Stimulated activated CD8-positive, alpha-beta memory T cell treated with anti-CD3 and anti-CD28 coated beads, Interleukin-7, amount 100 ng/mL, for 48 hours (primary cell): ENCODE measurements around the gene TCL1B.
"Not testable (repeated sequence)": the region's sequence is repeated elsewhere in the genome, so short reads cannot be mapped to it uniquely, and the experiment has no call there.

Experiments used
- DNase-seq, 2 donors: peaks; one replicate each; pipeline ENCODE4 v3.0.0-alpha.2; 2020; ENCODE audit warnings: low read depth in 1 of 2; ENCODE audit errors: extremely low read depth in 1 of 2

The TCL1B gene

DNA sequence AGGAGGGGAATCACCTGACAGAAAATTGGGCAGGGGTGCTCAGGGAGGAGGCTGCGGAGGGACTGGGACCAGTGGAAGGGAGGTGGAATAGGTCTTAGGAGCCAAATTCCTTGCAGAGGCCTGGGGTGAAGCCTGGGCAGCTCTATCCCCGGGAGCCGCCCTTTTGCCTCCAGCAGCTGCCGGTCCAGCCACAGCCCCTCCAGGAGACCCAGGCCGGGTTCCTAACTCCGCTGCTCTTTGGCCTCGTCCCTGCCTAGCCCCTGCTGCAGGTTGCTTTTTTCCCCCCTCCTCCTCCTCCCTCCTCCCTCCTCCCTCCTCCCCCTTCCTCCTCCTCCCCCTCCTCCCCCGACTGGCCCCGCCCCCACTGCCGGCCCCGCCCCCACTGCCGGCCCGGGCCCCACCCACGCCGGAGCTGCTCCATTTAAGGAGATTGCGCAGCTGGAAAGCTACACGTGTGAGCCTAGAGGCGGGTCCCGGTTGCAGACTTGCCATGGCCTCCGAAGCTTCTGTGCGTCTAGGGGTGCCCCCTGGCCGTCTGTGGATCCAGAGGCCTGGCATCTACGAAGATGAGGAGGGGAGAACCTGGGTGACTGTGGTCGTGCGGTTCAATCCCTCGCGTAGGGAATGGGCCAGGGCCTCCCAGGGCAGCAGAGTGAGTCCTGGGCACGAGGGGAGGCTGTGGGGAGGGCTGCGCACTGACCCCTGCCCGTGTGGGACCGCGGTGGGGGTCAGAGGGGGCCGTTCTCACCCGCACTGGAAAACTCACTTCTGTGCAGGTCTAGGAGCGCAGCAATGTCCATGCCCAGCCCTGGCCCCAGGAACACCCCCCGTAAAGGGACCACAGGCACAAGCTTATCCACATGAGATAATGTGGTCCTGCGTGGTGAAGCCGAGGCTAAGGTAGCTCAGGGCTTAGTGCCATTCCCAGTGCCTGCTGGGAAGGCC, at the start of gene TCL1B:
Gene TCL1B (plus strand): TSS at position 449 of the 945 bp plus-strand sequence. CDS start 42 bp downstream, at position 491.
- DNase-seq = no peak

DNA sequence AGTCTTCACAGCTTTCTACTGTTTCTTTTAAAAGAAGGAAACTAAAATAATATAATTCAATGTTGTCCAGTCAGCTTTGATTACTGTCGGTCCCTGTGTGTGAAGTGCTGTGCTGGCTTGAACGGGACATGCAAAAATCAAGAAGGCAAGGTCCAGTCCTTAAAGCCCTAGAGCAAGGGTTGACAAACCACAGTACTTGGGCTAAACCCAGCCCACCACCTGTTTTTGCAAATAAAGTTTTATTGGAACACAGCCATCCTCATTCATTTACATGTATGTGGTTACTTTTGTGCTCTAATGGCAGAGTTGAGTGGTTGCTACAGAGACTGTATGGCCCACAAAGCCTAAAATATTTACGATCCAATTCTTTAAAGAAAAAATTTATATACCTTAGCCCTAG, 41.2 kb upstream of the TCL1B start:
- DNase-seq = no peak

- DNase-seq = no peak
Observed at GRCh38 chr14:95645389-95645996, 40.7 kb upstream of the TCL1B start.

- DNase-seq = no peak
Observed at GRCh38 chr14:95647926-95648325, 38.3 kb upstream of the TCL1B start.

GRCh38 chr14:95649230-95649629, 37.0 kb upstream of the TCL1B start:
- no peak for DNase-seq

GRCh38 chr14:95651028-95651427, 35.2 kb upstream of the TCL1B start:
- DNase-seq = no peak

DNA sequence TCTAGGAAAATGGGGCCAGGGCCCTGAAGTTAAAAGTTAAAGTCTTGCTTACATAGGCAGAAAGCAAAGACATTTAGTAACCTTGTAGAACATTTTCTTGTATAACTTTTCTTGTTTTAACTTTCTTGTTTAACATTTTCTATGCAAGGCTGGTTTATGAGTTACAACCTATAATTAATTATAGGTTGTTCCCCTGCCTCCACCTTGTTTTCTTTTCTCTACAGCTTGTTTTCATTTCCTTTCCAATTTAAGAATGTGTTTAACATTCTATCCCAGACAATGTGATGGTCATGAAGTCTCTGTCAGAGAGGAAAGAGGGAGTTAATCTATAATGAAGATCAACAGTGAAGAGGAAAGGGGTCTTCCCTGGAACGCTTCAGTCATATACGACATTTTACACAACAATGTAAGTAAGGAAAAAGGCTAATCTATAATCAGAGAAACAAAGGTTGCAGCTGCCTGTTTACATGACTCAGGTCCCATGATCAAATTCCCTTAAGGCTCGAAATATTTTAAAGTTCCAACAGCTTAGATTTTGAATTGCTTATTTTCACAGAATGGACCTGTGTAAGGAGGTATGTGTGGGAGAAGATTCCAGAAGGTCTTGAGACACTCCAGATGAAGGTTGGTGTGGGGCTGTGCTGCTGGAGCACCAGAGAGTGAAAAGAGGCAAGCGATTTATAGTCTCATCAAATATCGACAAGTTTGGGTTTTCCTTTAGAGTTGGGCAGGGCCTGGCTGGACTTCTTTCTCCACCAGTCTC, 34.2 kb upstream of the TCL1B start:
- DNase-seq = no peak

DNA sequence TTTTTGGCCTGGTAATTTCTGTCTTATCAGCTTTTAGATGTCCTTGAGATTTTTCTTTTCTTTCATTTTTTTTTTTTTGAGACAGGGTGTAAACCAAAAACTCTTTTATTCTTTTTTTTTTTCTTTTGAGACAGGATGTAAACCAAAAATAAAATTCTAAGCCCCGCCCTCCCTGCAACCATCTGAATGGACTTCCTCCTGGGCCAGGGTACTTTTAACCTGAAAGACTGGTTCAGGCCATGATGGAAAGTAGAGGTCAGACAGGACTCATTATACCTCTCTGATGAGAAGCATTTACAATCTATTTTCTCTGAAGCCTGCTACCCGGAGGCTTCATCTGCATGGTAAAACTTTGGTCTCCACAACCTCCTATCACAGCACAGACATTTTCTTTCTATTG, 33.5 kb upstream of the TCL1B start:
- no peak for DNase-seq

- DNase-seq = no peak
Observed at GRCh38 chr14:95655461-95655860, 30.8 kb upstream of the TCL1B start.

DNA sequence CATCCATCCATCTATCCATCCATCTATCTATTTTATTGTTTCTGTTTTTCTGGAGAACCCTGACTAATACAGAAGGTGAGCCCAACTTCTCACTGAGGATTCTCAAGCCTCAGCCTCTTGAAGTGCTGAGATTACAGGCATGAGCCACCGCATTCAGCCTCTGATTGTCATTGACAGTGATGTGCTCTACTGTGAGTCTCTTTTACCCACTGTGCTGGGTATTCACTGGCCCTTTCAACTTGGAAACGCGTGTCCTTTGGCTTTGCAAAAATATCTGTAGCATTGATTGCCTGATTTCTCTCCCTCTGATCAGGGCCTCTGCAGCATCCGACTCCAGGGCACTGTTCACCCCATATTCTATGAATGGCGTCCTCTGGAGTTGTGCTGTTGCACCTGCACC, 29.6 kb upstream of the TCL1B start:
- DNase-seq = no peak

GRCh38 chr14:95657454-95657853, 28.8 kb upstream of the TCL1B start:
- no peak for DNase-seq

- no peak for DNase-seq
Observed at GRCh38 chr14:95659293-95659989, 26.8 kb upstream of the TCL1B start.

GRCh38 chr14:95659990-95660385, 26.2 kb upstream of the TCL1B start:
- no peak for DNase-seq

- no peak for DNase-seq
Observed at GRCh38 chr14:95660651-95661515, 25.3 kb upstream of the TCL1B start.

GRCh38 chr14:95662376-95663186, 23.6 kb upstream of the TCL1B start:
- no peak for DNase-seq

- no peak for DNase-seq
Observed at GRCh38 chr14:95663226-95663797, 22.9 kb upstream of the TCL1B start.

GRCh38 chr14:95664066-95664465, 22.2 kb upstream of the TCL1B start:
- DNase-seq = no peak

DNA sequence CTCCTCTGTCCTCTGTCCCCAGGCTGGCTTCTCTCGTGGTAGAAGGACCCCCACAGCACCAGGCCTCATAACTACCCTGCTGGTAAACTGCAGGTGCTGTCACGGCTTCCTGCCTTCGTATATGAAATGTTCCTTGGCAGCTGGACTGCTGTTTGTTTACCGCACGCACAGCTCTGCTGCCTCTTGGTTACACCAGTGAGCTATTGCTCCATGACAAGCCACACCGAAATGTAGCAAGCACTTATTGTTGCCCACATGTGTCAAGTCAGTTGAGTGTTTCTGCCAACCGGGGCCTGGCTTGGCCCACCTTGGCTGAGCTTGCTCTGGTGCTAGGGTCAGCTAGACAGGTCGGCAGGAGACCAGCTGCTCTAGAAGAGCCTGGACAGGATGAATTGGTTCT, 21.7 kb upstream of the TCL1B start:
- DNase-seq = no peak

DNA sequence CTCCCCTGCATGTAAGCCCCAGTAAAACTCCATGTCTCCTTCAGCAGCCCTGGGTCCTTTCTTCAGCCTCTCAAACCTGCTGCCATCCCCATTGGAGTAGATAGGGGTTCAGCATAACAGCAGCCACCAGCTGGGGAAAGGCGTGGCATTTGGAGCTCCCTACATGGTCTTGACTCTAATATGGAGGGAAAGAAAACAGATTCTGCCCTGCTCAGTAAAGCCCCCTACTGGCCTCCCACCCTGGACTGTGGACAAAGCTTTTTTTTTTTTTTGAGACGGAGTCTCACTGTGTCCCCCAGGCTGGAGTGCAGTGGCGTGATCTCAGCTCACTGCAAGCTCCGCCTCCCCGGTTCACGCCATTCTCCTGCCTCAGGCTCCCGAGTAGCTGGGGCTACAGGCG, 20.7 kb upstream of the TCL1B start:
- DNase-seq = not testable (repeated sequence)
